NCI-H510A treated with DMSO at 0.1 percent for 48 hours (cell line): ENCODE results near the gene PHPT1.
"Not testable (repeated sequence)": the region's sequence is repeated elsewhere in the genome, so short reads cannot be mapped to it uniquely, and the experiment has no call there.

Source experiments
- DNase-seq: peaks from one replicate; lab custom pipeline; 2025; lab: John Stamatoyannopoulos, UW

PHPT1 gene

GRCh38 chr9:136860529-136860928, 11.3 kb downstream of the PHPT1 start:
- DNase-seq: no peak

- no peak for DNase-seq
These were observed 12.0 kb downstream of the PHPT1 start for GRCh38 chr9:136860933-136861873.

- no peak for DNase-seq
These were observed 12.8 kb downstream of the PHPT1 start for GRCh38 chr9:136861874-136862457.

GRCh38 chr9:136862849-136863622, 13.8 kb downstream of the PHPT1 start:
- DNase-seq: no peak

- no peak for DNase-seq
These were observed 14.5 kb downstream of the PHPT1 start for GRCh38 chr9:136863623-136864273.

- DNase-seq: no peak
These were observed 16.0 kb downstream of the PHPT1 start for GRCh38 chr9:136865041-136865767.

- DNase-seq: no peak
These were observed 16.5 kb downstream of the PHPT1 start for GRCh38 chr9:136865768-136866103.

GRCh38 chr9:136866898-136867421, 17.8 kb downstream of the PHPT1 start:
- not testable (repeated sequence) for DNase-seq

GRCh38 chr9:136867480-136867879, 18.3 kb downstream of the PHPT1 start:
- DNase-seq: no peak

- no peak for DNase-seq
These were observed 18.7 kb downstream of the PHPT1 start for GRCh38 chr9:136867917-136868316.

- no peak for DNase-seq
These were observed 19.4 kb downstream of the PHPT1 start for GRCh38 chr9:136868644-136869043.

- DNase-seq: not testable (repeated sequence)
These were observed 20.4 kb downstream of the PHPT1 start for GRCh38 chr9:136869611-136870010.

- DNase-seq: no peak
These were observed 25.9 kb downstream of the PHPT1 start for GRCh38 chr9:136875155-136875554.

GRCh38 chr9:136876476-136876875, 27.3 kb downstream of the PHPT1 start:
- DNase-seq: no peak

GRCh38 chr9:136880651-136881050, 31.4 kb downstream of the PHPT1 start:
- no peak for DNase-seq

GRCh38 chr9:136881691-136882108, 32.5 kb downstream of the PHPT1 start:
- no peak for DNase-seq

GRCh38 chr9:136882109-136882946, 33.1 kb downstream of the PHPT1 start:
- no peak for DNase-seq

GRCh38 chr9:136882947-136883283, 33.7 kb downstream of the PHPT1 start:
- not testable (repeated sequence) for DNase-seq

GRCh38 chr9:136883670-136884069, 34.5 kb downstream of the PHPT1 start:
- DNase-seq: not testable (repeated sequence)

- peak; percentile 95 for DNase-seq
These were observed 36.9 kb downstream of the PHPT1 start, which contains the start of gene TRAF2 for GRCh38 chr9:136885950-136886578. TRAF2 (plus strand) TSS chr9:136886516; CDS start chr9:136898741, 12,225 bp downstream.
